GM19455 (cell line): ENCODE data around the gene MUL1.

ENCODE experiments used
- ATAC-seq: cut with Tn5 transposase; IDR thresholded peaks from one replicate; pipeline ENCODE4 v1.9.1; 2021; ENCODE audit not compliant: unreplicated experiment

MUL1 gene

DNA sequence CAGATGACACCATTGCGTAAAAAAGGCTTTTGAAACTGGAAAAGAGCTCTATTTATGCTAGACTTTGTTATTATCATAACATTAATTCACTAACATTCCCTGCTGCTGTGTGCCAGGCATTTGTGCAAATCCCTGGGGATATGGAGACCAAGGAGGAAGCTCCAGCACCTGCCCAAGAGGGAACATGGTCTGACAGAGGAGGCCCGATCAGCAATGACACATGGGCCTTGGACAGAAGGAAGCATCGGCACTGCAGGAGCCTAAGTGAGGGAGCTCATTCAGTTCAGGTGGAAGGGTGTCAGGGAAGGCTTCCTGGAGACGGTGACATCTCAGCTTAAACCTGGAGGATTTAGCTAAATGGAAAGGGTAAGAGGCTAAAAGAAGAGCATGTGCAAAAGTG, 35.8 kb downstream of the MUL1 start:
- ATAC-seq, result no peak

- no peak for ATAC-seq
Measured at GRCh38 chr1:20470194-20470593, 37.8 kb downstream of the MUL1 start.

DNA sequence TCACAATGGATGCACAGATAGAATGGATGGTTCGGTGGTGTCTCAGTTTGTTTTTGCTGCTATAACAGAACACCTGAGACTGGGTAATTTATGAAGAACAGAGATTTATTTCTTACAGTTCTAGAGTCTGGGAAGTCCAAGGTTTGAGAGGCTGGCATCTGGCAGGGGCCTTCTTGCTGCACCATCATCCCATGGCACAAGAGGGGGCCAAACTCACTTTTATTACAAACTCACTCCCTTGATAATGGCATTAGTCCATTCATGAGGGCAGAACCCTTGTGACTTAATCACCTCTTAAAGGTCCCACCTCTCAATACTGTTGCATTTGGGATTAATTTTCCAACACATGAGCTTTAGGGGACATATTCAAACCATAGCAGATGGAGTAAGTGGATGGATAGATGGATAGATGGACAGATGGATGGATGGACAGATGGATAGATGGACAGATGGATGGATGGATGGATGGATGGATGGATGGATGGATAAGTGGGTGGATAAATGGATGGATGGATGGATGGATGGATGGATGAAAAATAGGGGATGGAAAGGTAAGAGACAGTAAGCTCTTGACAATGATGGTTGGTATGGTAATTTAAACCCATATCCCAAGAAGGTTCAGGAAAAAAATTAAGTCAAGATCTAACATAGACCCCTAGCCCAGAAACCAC, 38.4 kb downstream of the MUL1 start:
- ATAC-seq, result no peak

DNA sequence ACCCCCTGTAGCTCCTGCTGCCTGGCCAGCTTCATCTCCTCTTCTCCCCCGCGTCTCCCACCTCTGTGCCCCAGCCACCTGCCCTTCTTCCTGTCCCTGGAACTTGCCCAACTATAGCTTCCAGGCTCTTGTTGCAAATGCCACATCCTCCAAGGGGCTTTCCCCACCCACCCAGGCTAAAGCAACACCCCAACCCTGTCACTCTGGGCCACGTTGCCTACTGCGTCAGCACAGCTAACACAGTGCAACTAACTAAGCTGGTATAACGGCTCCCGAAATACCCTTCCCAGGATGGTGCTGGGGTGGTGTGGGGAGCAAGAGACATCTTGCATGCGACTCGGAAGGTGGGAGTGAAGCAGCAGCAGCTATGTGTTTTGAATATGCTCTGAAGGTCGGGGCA, 41.7 kb downstream of the MUL1 start:
- no peak for ATAC-seq

- ATAC-seq, result no peak
Measured at GRCh38 chr1:20465187-20465586, 42.8 kb downstream of the MUL1 start.

DNA sequence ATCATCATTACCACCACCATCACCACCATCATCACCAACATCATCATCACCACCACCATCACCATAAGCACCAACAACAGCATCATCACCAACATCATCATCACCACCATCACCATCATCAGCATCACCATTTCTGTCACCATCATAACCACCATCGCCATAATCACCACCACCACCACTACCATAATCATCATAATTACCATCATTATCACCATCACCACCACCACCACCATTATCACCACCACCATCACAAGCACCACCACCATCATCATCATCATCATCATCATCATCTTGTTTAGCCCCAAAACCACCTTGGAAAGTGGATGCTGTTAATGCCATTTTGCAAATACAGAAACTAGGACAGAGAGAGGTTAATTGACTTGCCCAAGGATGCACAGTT, 44.4 kb downstream of the MUL1 start:
- no peak for ATAC-seq

DNA sequence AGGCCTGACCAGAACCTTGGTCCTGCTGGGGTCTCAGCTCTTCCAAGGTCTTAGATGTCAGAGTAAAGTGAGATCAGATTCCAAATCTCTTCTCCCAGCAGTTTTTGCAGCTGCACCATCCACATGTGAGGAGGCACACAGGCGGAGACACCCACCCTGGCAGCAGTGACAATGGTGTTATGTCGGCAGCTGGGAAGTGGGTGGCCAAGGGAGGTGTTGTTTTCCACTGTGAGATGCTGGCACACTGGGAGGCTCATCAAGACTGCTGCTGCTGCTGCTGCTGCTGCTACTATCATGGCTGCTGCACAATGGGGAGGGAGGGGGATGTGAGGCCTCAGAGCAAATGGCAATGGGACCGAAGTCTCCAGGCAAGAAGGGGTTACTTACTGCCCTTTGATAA, 45.6 kb downstream of the MUL1 start:
- no peak for ATAC-seq

DNA sequence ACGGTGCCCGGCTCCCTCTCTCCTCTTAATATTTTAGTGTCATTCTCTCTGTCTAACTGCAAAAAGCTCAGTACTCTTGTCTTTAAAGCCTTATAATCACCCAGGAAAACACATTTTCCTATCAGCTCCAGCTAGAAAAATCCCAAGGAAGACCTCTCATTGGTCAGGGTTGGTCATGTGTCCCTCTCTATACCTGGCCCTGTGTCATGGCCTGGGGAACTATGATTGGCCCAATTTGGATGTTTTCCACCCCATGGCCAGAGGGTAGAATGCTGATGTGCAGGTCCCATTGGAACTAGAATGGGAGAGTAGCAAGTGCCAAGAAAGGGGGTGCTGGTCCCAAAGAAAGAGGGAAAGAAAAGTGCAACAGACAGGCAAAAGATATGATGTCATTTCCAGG, 49.2 kb downstream of the MUL1 start:
- ATAC-seq, result no peak

DNA sequence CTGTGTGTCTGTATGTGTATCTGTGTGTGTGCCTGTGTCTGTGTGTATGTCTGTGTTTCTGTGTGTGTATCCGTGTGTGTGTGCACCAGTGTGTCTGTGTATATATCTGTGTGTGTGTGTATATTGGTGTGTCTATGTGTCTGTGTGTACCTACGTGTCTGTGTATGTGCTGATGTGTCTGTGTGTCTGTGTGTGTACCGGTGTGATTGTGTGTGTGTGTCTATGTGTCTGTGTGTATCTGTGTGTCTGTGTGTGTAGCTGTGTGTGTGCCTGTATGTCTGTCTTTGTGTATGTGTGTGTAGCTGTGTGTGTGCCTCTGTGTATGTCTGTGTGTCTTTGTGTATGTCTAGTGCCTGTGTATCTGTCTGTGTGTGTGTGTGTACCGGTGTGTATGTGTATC, 53.9 kb downstream of the MUL1 start:
- ATAC-seq, result no peak

DNA sequence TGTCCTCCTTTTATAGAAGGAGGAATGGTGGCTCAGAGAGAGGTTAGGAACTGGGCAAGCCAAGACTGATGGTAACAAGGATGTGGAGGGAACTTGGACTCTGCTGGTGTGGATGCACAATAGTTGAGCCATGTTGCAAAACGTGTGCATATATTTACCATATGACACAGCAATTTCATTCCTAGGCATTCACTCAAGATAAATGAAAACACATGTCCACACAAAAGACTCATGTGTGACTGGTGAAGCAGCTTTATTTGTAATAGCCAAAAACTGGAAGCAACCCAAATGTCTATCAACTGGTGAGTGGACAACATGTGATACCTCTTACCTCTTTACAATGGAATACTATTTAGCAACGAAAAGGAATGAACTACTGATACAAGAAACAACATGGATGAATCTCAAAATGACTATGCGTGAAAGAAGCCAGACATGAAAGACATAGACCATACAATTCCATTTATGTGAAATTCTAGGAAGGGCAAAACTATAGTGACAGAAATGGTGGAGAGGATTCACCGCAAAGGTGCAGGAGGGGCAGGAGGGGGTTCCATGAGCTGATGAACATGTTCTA, 58.1 kb downstream of the MUL1 start:
- ATAC-seq, result no peak
